ENCODE results near the gene MRPL46. TPM values are rescaled to one million over a fixed set of nuclear protein-coding genes. Genes with fewer than 3 reads are reported as not detected.

MRPL46 gene
- polyA plus RNA-seq, 1 donor from 2014 or later, result 41.0 TPM

GRCh38 chr15:88453651-88454050, 13.5 kb downstream of the MRPL46 start:
- Histone ChIP-seq H3K36me3 (ENCODE audit: insufficient read depth, low read length) (no peaks in the 10 kb centered on the region), H4K20me1 (ENCODE audit: insufficient read depth) (no peaks in the 10 kb centered on the region), H3K9me2 (ENCODE audit: insufficient read depth, low read length) (no peaks in the 10 kb centered on the region), H3K27ac (ENCODE audit: low read length) (no peak overlapping the region), H3K79me2 (replicated peaks; ENCODE audit: insufficient read depth, low read length) (no peaks in the 10 kb centered on the region), H3K27me3 (ENCODE audit: insufficient read depth, low read depth, low read length) (no peaks in the 10 kb centered on the region), H2AFZ (ENCODE audit: low read depth, low read length) (no peak overlapping the region), H3K9me3 (ENCODE audit: low read length) (no peaks in the 10 kb centered on the region), H3K9ac (ENCODE audit: low read length) (no peak overlapping the region), H3K4me3 (ENCODE audit: low read length) (no peak overlapping the region), H3F3A (ENCODE audit: insufficient read depth, low read length, poor library complexity, severe bottlenecking) (no peaks in the 10 kb centered on the region), H3K4me2 (ENCODE audit: low read length) (no peak overlapping the region)
- TF ChIP-seq EZH2 (IDR thresholded peaks at IDR 0.05; ENCODE audit: borderline replicate concordance, insufficient read depth, low read length, poor library complexity, severe bottlenecking), result no peak
- TF ChIP-seq MXI1 (conservative IDR thresholded peaks at IDR 0.05; ENCODE audit: poor library complexity, severe bottlenecking), result no peak
- TF ChIP-seq TAF1 (IDR thresholded peaks at IDR 0.05; ENCODE audit: low read depth), result no peak
- TF ChIP-seq EP300 (conservative IDR thresholded peaks at IDR 0.05; ENCODE audit: poor library complexity, severe bottlenecking), result no peak
- no peak for TF ChIP-seq RAD21 (conservative IDR thresholded peaks at IDR 0.05)
- no peak for TF ChIP-seq CTCF (IDR thresholded peaks at IDR 0.05; ENCODE audit: poor library complexity, severe bottlenecking)
- no peak for TF ChIP-seq POLR2AphosphoS5 (IDR thresholded peaks at IDR 0.05)
- TF ChIP-seq SMC3 (conservative IDR thresholded peaks at IDR 0.05; ENCODE audit: poor library complexity), result no peak

GRCh38 chr15:88450125-88450798, 16.9 kb downstream of the MRPL46 start:
- Histone ChIP-seq H3K27me3 (ENCODE audit: insufficient read depth, low read depth, low read length) (no peaks in the 10 kb centered on the region), H3F3A (ENCODE audit: insufficient read depth, low read length, poor library complexity, severe bottlenecking) (no peaks in the 10 kb centered on the region), H3K4me3 (ENCODE audit: low read length) (no peak overlapping the region), H3K9me2 (ENCODE audit: insufficient read depth, low read length) (no peaks in the 10 kb centered on the region), H3K36me3 (ENCODE audit: insufficient read depth, low read length) (no peaks in the 10 kb centered on the region), H3K9me3 (ENCODE audit: low read length) (no peaks in the 10 kb centered on the region), H3K27ac (ENCODE audit: low read length) (no peak overlapping the region), H3K9ac (ENCODE audit: low read length) (no peak overlapping the region), H3K79me2 (replicated peaks; ENCODE audit: insufficient read depth, low read length) (no peaks in the 10 kb centered on the region), H3K4me2 (ENCODE audit: low read length) (no peak overlapping the region), H2AFZ (ENCODE audit: low read depth, low read length) (no peak overlapping the region), H4K20me1 (ENCODE audit: insufficient read depth) (no peaks in the 10 kb centered on the region)
- TF ChIP-seq MXI1 (conservative IDR thresholded peaks at IDR 0.05; ENCODE audit: poor library complexity, severe bottlenecking) (no peak), POLR2AphosphoS5 (IDR thresholded peaks at IDR 0.05) (no peak), EZH2 (IDR thresholded peaks at IDR 0.05; ENCODE audit: borderline replicate concordance, insufficient read depth, low read length, poor library complexity, severe bottlenecking) (no peak), SMC3 (conservative IDR thresholded peaks at IDR 0.05; ENCODE audit: poor library complexity) (peak; percentile 97), EP300 (conservative IDR thresholded peaks at IDR 0.05; ENCODE audit: poor library complexity, severe bottlenecking) (no peak), REST (IDR thresholded peaks at IDR 0.05; ENCODE audit: borderline replicate concordance) (no peak), TAF1 (IDR thresholded peaks at IDR 0.05; ENCODE audit: low read depth) (no peak), CTCF (IDR thresholded peaks at IDR 0.05; ENCODE audit: poor library complexity, severe bottlenecking) (peak; percentile 96), RAD21 (conservative IDR thresholded peaks at IDR 0.05) (peak; percentile 97)
